KBM-7 (cell line): ENCODE measurements around the gene GJC1.

ENCODE experiments used
- DNase-seq: peaks from one replicate; pipeline ENCODE4 v3.0.0-alpha.2; 2015
- in situ Hi-C: fragments of 300-500 bp; cut with MboI; formaldehyde crosslinking; loops from 2 replicates; pipeline ENCODE4 v1.14.3; 2020; ENCODE audit warnings: low sequenced_read_pairs, low pct_unique_long_range_greater_than_20kb, mixed read lengths

Gene GJC1

GRCh38 chr17:44749076-44749979 is 80.8 kb downstream of the GJC1 start:
- in situ Hi-C loops: no loop called here
- no peak for DNase-seq
